HT-29 (cell line): ENCODE results near the gene HES2. TPM values are rescaled to one million over a fixed set of nuclear protein-coding genes. Genes with fewer than 3 reads are reported as not detected.
A peak's percentile ranks its signal among the peaks of the same experiment; 100 is the strongest.
"Not testable (repeated sequence)": the region's sequence is repeated elsewhere in the genome, so short reads cannot be mapped to it uniquely, and the experiment has no call there.

Experiments
- DNase-seq: peaks from one replicate; pipeline ENCODE4 v3.0.0-alpha.2; 2015; ENCODE audit warnings: low spot score
- small RNA-seq: library from RNA; depleted of rRNA; stranded (forward); fragments of <200 nt; gene quantifications from one replicate; pipeline ENCODE3, GENCODE V24; 2014
- total RNA-seq: library from RNA; depleted of rRNA; stranded (reverse); fragments of >200 nt; shearing (Covaris generic); gene quantifications from 2 replicates; pipeline ENCODE4 v1.2.3, GENCODE V29; 2014; rRNA removed

HES2 gene
- total RNA-seq, 1 experiment from 2014 or later: not detected

DNA sequence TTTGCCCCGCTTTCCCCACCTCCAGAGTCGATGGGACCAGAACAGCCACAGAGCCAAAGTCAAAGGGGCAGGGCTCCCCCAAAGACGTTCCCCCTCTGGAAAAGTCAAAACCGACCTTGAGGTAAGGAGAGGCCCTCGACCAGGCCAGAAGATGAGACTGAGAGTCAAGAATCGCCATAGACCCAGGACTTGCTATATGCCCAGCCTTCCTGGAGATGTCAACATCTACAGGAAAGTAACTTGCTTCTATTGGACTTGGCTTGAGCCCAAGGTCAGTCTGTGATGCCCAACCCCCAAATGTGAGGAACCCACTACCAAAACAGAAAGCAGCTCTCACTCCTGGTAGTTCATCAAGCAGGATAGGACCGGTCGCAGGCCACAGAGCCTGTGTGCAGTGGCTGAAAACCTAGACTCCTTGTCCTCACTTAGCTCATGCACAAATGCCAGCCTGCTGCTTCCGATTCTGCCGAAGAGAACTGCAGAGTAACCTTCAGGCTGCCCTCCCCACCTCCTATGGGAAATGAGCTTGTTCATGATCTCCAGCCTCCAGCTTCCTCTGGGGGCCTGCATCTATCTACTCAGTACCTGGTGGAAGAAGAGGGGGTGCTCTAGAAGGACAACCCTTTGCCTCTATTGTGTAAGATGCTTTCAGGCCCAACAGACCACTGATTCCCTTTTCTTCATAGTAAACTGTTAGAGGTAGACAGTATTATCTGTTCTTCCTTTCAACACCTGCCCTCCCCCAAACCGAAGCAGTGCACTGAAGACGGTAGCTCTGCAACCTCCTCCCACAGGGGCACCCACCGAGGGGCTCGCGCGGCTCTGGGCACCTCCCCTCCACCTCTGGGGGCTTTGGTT is 27.5 kb downstream of the HES2 start:
- peak; percentile 46 for DNase-seq

DNA sequence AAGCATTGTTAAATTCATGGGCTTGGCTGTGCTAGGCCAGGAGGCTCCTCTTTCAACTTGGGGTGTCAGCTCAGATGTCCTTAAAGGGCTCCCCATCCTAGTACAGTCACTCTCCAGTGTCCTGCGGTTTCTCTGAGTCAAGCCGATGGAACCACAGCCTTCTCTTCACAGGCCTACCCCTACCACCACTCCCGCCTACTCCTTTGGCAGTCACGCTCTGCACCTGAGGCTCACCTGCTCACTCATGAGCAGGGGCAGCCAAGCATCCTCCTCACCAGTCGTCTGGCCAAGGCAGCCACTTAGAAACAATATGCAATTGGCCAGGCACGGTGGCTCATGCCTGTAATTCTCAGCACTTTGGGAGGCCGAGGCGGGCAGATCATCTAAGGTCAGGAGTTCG is 29.7 kb downstream of the HES2 start:
- DNase-seq: no peak

DNA sequence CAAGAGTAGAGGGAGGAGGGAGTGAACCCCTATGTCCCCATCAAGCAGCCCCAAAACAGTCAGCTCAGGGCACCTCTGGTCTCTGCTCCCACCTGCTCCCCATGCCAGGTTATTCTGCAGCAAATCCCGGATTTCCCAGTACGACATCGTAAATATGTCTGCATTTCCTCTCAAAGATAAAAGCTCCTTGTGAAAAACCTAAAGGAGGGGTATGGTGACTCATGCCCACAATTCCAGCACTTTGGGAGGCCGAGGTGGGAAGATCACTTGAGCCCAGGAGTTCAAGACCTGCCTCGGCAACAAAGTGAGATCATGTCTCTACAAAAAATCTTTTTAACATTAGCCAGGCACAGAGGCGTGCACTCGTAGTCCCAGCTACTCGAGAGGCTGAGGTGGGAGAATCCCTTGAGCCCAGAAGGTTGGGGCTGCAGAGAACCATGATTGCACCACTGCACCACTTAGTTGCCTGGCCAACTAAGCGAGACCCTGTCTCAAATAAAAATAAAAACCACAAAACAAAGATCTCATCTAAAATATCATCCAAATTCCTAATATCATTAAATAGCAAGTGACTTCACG is 33.3 kb downstream of the HES2 start:
- DNase-seq: peak; percentile 19

DNA sequence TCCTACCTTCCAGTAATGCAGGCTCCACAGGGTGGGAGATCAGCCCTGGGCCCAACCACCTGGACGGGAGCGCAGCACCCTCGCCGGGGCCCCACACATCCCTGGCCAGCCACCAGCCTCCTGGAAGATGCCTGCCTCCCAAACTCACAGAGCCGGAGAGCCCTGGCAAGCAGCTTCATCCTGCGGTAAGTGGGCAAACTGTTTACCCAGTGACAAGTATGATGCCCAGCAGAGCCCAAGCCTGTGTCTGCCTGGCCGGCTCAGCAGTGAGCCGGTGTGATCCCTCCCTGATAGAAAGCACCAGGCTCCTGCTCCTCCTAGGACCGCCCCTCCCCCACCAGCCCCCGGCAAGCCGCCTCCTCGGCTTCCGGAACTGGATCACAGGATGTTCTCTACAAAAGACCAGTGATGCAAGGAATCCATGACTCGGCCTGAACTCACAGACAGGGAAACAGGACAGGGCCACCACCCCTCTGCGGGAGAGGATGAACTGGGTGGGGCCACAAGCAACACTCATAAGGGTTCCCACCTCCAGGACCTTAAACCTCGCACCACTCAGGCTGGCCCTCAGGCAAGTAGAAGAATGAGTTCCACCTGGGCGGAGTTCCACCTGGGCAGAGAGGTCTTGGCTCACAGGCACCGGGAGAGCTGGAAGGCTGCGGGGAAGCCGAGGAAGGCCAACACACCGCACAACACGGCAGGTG is 34.1 kb downstream of the HES2 start:
- DNase-seq: peak; percentile 71

DNA sequence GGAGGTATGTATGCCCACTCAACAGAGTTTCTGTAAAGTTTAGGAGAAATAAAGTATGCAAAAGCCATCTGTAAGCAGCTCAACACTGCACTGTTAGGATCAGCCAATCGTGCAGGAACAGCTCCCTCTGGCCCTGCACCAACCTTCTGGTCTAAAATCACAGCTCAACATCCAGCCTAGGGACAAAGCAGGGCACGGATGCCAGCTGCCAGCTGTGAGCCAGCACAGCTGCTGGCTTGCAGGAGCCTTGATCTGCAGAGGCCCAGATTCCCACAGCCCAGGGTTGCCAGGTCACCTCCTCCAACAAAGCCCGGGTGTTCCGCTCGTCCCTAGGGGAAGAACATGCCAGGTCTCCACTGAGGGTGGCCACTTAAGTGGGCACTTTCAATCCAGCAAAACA is 34.8 kb downstream of the HES2 start:
- DNase-seq: no peak

DNA sequence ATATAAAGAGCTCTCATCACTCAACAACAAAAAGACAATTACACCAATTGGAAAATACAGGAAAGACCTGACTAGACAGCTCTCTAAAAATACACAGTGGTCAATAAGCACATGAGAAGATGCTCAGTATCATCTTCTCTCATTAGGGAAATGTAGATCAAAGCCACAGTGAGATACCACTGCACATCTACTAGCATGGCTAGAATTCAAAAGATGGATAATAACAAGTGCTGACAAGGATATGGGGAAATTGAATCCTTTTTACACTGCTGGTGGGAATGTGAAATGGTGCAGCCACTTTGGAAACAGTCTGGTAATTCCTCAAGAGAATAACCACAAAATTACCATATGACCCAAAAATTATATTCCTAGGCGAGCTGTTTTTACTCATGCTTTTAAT is 35.6 kb downstream of the HES2 start:
- no peak for DNase-seq

DNA sequence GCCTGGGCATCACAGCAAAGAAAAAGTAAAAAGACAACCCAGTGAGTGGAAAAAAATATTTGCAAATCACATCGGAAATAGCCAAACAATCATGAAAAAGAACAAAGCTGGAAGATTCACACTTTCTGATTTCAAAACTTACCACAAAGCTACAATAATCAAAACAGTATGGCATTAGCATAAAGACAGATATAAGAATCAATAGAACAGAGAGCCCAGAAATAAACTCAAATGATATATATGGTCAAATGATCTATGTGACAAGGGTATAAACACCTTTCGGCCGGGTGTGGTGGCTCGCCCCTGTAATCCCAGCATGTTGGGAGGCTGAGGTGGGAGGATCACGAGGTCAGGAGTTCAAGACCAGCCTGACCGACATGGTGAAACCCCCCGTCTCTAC is 39.7 kb downstream of the HES2 start:
- DNase-seq: no peak

DNA sequence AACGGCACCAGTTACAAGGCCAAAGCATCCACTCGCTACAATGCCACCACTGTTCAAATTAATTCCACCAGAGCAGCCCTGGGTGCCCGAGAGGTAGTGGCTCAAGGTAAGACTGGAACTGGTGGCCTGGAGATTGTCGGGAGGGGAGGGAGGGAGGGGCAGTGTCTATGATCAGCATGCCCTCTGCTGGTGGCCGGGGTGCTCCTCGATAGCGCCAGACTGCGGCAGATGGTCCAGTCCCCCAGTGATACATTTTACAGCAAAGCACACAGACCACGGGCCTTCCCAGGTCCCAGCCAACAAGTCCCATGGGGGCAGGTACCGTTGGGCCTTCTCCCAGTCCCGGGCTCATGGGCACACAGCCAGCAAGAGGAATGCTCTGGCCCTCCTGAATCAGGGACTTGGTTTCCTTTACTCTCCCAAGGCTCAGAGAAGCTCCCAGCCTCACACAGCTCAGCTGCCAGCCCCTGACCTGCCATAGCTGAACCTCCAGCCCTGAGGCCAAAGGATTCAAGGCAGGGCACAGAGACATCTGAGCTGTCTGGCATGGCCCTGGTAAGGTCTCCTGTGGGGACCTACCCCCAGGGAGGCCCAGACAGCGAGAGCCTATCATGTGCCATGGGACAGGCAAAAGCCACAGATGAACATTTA is 41.5 kb downstream of the HES2 start:
- DNase-seq: no peak

DNA sequence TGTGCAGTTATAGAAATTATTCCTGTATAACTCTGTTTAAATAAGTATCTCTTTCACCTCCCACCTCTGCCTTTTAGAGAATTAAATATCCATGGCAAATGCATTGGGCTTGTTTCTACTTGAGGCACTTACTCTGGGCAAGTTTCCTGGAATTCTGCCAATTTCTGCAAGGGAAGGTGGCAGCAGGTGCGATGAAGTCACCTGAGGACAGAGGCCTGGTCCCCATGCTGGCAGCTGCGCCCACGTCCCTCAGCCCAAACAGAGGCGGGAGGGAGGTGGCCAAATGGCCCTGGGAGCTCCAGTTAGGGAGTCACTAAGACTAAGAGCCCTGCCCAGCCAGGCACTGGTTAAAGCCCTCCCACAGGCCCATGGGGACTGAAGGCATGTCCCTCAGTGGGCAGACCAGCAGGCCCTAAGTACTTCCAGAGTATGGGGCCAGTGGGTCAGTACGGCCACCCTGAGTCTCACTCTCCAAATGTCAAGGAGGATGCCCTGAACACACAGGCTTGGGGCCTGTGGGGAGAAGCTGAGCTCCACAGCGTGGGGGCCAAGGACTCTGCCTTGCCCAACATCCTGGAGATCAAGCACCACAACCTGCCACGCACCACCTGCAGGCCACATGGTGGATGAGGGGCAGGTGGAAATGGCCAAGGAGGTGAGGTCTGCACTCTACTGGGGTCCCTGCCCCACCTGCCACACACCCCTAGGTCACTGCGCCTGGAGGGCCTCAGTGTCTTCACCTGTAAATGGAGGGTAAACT is 45.6 kb downstream of the HES2 start:
- peak; percentile 41 for DNase-seq

DNA sequence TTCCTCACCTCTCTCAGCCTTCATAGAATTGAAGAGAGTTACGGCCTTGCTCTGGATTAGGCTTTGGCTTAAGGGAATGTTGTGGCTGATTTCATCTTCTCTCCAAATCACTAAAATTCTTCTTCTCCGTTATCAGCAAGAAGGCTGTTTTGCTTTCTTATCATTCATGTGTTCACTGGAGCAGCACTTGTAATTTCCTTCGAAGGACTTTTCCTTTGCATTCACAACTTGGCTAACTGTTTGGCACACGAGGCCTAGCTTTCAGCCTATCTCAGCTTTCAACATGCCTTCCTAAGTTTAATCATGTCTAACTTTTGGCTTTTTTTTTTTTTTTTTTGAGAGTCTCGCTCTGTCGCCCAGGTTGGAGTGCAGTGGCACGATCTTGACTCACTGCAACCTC is 47.5 kb downstream of the HES2 start:
- DNase-seq: not testable (repeated sequence)

DNA sequence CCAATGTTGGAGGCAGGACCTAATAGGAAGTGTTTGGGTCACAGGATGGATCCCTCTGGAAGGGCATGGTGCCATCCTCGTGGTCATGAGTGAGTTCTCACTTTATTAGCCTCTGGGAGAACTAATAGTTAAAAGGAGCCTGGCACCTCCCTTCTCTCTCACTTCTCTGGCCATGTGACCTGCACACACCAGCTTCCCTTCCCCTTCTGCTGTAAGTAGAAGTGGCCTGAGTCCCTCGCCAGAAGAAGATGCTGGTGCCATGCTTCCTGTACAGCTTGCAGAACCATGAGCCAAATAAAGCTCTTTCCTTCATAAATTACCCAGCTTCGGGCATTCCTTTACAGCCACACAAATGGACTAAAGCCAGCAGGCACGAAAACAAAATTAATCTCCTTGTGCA is 49.7 kb downstream of the HES2 start:
- no peak for DNase-seq

DNA sequence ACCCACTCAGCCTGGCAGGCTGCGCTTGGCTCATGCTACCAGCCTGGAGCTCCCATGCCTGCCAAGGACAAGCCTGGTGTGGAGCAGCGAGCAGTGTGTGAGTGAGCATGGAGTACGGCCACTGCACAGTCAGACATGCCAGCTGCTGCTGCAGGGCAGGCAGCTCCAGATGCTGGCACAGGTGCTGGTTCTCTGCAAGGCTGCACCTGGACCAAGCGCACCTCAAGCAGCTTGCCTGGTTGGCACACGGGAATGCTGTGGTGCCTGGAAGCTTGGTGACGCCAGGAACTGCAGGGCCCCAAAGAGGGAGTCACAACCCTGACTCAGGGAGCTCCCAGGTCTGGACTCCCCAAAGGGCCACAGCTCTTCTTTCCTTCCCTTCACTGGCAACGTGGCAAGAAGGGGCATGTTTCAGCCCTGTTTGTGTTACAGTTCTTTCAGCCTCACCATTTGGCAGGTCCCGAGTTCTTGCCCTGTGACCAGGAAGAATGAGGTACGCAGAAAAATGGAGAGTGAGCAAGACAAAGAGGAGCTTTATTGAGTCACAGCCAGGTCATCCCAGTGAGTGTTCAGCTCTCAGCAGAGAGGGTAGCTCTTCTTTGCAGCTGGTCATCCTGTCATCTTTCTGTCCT is 52.2 kb downstream of the HES2 start:
- DNase-seq: no peak

DNA sequence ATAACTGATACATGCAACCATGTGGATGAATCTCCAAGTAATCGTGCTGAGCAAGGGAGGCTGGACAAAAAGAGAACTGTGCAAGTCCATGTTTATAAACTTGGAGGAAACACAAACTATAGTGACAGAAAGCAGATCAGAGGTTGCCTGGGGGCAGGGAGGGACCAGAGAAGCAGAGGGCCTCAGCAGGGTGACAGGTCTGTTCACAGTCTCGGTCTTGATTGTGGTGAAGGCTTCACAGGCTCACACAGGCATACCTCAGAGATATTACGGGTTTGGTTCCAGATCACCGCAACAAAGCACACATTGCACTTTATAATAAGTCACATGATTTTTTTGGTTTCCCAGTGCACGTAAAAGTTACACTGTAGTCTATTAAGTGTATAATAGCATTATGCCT is 54.7 kb downstream of the HES2 start:
- DNase-seq: no peak

DNA sequence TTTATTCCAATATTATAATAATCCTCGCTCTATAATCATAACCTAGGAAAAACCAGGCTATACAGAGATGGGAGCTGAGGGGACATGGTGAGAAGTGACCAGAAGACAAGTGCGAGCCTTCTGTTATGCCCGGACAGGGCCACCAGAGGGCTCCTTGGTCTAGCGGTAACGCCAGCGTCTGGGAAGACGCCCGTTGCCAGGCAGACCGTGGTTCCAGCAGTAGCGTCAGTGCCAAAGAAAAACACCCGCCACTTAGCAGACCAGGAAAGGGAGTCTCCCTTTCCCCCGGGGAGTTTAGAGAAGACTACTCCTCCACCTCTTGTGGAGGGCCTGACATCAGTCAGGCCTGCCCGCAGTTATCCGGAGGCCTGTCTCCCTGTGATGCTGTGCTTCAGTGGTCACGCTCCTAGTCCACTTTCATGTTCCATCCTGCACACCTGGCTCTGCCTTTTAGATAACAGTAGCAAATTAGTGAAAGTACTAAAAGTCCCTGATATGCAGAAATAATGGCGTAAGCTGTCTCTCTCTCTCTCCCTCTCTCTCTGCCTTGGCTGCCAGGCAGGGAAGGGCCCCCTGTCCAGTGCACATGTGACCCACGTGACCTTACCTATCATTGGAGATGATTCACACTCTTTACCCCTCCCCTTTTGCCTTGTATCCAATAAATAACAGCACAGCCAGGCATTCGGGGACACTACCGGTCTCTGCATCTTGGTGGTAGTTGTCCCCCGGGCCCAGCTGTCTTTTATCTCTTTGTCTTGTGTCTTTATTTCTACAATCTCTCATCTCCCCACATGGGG is 56.4 kb downstream of the HES2 start:
- DNase-seq: peak; percentile 50

Small RNAs within 50 kb of the gene (small RNA-seq; reads per million reads assigned to genes)
- gene MIR4252: not detected

Other genes starting within 250 kb of the HES2 start
- gene CHD5, start 239.6 kb downstream of the HES2 start, total RNA-seq: 0.18 and 0.25 TPM in 2 replicates
- 119 and 132 TPM in 2 replicates for gene RPL22, start 220.3 kb downstream of the HES2 start, total RNA-seq
- 21.4 and 22.7 TPM in 2 replicates for gene RNF207, start 213.8 kb downstream of the HES2 start, total RNA-seq
- gene ICMT, start 184.0 kb downstream of the HES2 start, total RNA-seq: 95.3 and 95.5 TPM in 2 replicates
- gene HES3, start 175.7 kb downstream of the HES2 start, total RNA-seq: not detected in 2 replicates
- 4.1 and 4.8 TPM in 2 replicates for gene GPR153, start 158.8 kb downstream of the HES2 start, total RNA-seq
- gene ACOT7, start 26.2 kb downstream of the HES2 start, total RNA-seq: 31.7 and 33.9 TPM in 2 replicates
- 1.9 and 5.2 TPM in 2 replicates for gene ESPN, start 4.9 kb upstream of the HES2 start, total RNA-seq
- gene TNFRSF25, start 46.3 kb upstream of the HES2 start, total RNA-seq: 9.7 and 15.0 TPM in 2 replicates
- 12.5 and 14.6 TPM in 2 replicates for gene PLEKHG5, start 71.7 kb upstream of the HES2 start, total RNA-seq
- 21.0 and 23.7 TPM in 2 replicates for gene NOL9, start 134.6 kb upstream of the HES2 start, total RNA-seq
- gene TAS1R1, start 135.4 kb upstream of the HES2 start, total RNA-seq: not detected in 2 replicates
- gene ZBTB48, start 160.1 kb upstream of the HES2 start, total RNA-seq: 28.5 and 37.2 TPM in 2 replicates
- 52.0 and 52.1 TPM in 2 replicates for gene KLHL21, start 182.9 kb upstream of the HES2 start, total RNA-seq
- gene PHF13, start 193.8 kb upstream of the HES2 start, total RNA-seq: 8.8 and 11.5 TPM in 2 replicates
- gene THAP3, start 204.9 kb upstream of the HES2 start, total RNA-seq: 19.6 and 22.7 TPM in 2 replicates